T-helper 2 cell treated with Interferon-gamma antibody and Interleukin-4, amounts not matched to agents 100 ng/mL and 5 ng/mL, for 36 hours (primary cell): Measurements from ENCODE around the gene MAP3K8. TPM values are rescaled to one million over a fixed set of nuclear protein-coding genes. Genes with fewer than 3 reads are reported as not detected.

Experiments used
- intact Hi-C: fragments of 100-400 bp; cut with micrococcal nuclease; formaldehyde crosslinking; loops from one replicate; pipeline ENCODE4 v1.15.1; 2023
- total RNA-seq: library from RNA; stranded (reverse); gene quantifications from 2 replicates; pipeline ENCODE4 v1.2.3, GENCODE V29; 2022

The MAP3K8 gene
- 16.5 and 17.0 TPM in 2 replicates for total RNA-seq

GRCh38 chr10:30433730-30434272 lies at the start of gene MAP3K8:
Gene MAP3K8 (plus strand): TSS chr10:30434184. CDS start chr10:30438939, 4,755 bp downstream.
- intact Hi-C loops, result loop anchor here (10.0 kb wide), 3 partner anchors 271 to 881 kb away; partner anchors contain the start of gene ZEB1

- intact Hi-C loops, result loop anchor here (10.0 kb wide), 1 partner anchor 390 kb away; no protein-coding TSS in a partner anchor
Observed at GRCh38 chr10:30384701-30385201, 49.2 kb upstream of the MAP3K8 start.

GRCh38 chr10:30386801-30387588 lies 47.0 kb upstream of the MAP3K8 start:
- intact Hi-C loops, result loop anchor here (10.0 kb wide), 1 partner anchor 392 kb away; no protein-coding TSS in a partner anchor

GRCh38 chr10:30387646-30388243 lies 46.2 kb upstream of the MAP3K8 start:
- intact Hi-C loops, result loop anchor here (10.0 kb wide), 1 partner anchor 393 kb away; no protein-coding TSS in a partner anchor

- intact Hi-C loops, result loop anchor here (10.0 kb wide), 1 partner anchor 395 kb away; no protein-coding TSS in a partner anchor
Observed at GRCh38 chr10:30389543-30389942, 44.4 kb upstream of the MAP3K8 start.

- intact Hi-C loops, result no loop called here
Observed at GRCh38 chr10:30390207-30390606, 43.8 kb upstream of the MAP3K8 start.

- intact Hi-C loops, result no loop called here
Observed at GRCh38 chr10:30391266-30391665, 42.7 kb upstream of the MAP3K8 start.

GRCh38 chr10:30392564-30392990 lies 41.4 kb upstream of the MAP3K8 start:
- intact Hi-C loops, result loop anchor here (1.0 kb wide), 2 partner anchors 142 to 199 kb away; no protein-coding TSS in a partner anchor

- intact Hi-C loops, result no loop called here
Observed at GRCh38 chr10:30396293-30396692, 37.7 kb upstream of the MAP3K8 start.

- intact Hi-C loops, result no loop called here
Observed at GRCh38 chr10:30396698-30397097, 37.3 kb upstream of the MAP3K8 start.

- intact Hi-C loops, result no loop called here
Observed at GRCh38 chr10:30398193-30398592, 35.8 kb upstream of the MAP3K8 start.

GRCh38 chr10:30398788-30399187 lies 35.2 kb upstream of the MAP3K8 start:
- intact Hi-C loops, result no loop called here

GRCh38 chr10:30403494-30403893 lies 30.5 kb upstream of the MAP3K8 start:
- intact Hi-C loops, result no loop called here

- intact Hi-C loops, result no loop called here
Observed at GRCh38 chr10:30404540-30404939, 29.4 kb upstream of the MAP3K8 start.

GRCh38 chr10:30411263-30411662 lies 22.7 kb upstream of the MAP3K8 start:
- intact Hi-C loops, result no loop called here

- intact Hi-C loops, result no loop called here
Observed at GRCh38 chr10:30412901-30413300, 21.1 kb upstream of the MAP3K8 start.

- intact Hi-C loops, result loop anchor here (1.0 to 2.0 kb wide), 2 partner anchors 120 to 177 kb away; no protein-coding TSS in a partner anchor
Observed at GRCh38 chr10:30413996-30414576, 19.9 kb upstream of the MAP3K8 start.

GRCh38 chr10:30415593-30415992 lies 18.4 kb upstream of the MAP3K8 start:
- intact Hi-C loops, result loop anchor here (2.0 kb wide), 1 partner anchor 175 kb away; no protein-coding TSS in a partner anchor

- intact Hi-C loops, result no loop called here
Observed at GRCh38 chr10:30417301-30417700, 16.7 kb upstream of the MAP3K8 start.

GRCh38 chr10:30420266-30420665 lies 13.7 kb upstream of the MAP3K8 start:
- intact Hi-C loops, result no loop called here

GRCh38 chr10:30420766-30421165 lies 13.2 kb upstream of the MAP3K8 start:
- intact Hi-C loops, result no loop called here
